ENCODE results near the gene HOXA1.

The HOXA1 gene

DNA sequence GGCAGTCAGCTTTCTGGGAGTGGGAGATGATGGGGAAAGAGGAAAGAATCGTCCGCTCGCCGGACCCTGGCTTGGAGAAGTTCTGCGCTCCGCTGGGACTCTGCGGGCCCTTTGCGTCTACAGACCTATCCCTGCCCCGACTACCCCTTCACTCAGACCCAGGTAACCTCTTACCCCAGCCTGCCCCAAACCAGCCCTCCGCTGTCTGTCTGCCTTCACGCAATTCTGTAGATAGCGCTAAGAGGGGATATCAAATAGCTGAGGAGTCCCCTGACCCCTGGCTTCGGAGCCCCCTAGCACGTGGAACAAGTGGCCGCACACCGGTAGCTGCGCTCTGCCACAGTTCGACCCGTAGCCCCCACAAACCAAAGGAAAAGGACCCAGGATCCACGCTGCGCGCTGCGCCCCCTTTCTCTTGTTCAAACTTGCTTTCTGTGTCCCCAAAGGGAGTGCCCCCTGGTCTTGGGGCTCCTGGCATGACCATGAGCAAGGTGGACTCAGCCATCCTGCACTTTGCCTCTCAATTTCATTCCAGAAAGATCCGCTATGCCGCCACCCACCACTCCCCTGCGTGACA is 27.8 kb upstream of the HOXA1 start:
- Histone ChIP-seq H3K36me3 (ENCODE audit: control insufficient read depth in 2 of 2, insufficient read depth in 2 of 2, low read length in 2 of 2) (peaks cover 0 to under 1% of the 10 kb centered on the region in 2 donors), H3K27me3 (ENCODE audit: control insufficient read depth in 1 of 2, insufficient read depth in 2 of 2, low read length in 2 of 2) (no peaks in the 10 kb centered on the region), H3K27ac (ENCODE audit: low read length) (peak overlapping the region; percentile 98), H3K9me3 (ENCODE audit: control insufficient read depth in 2 of 2, low read length in 2 of 2) (no peaks in the 10 kb centered on the region), H3K9ac (ENCODE audit: low read length in 2 of 2) (peak overlapping the region; percentile 91 to 93), H3K4me1 (ENCODE audit: control insufficient read depth, insufficient read depth, low read length) (peaks cover 80% of the 10 kb centered on the region), H3K4me3 (ENCODE audit: low read length in 2 of 2) (peak overlapping the region; percentile 64 to 93)

DNA sequence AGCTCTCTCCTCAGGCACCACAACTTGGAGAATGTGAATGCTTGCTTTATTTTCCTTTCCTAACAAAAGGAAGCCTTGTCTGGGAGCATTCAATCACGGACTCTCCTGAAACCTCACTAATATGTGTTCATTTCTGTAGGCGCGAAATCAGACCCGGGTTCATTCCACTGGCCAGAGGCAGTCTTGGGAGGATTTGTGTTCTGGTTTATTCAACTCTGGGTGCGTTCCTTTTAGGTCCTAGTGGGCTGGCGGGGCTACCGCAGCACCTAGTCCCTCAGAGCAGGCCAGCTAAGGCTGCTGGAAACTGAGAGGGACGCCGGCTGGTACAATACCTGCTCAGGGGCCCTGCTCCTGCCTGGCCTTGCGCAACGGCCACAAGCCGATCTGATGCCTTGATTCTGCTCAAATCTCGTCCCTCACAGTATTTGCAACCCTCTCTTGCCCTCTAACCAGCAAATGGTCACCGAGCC is 27.2 kb upstream of the HOXA1 start:
- Histone ChIP-seq H3K27me3 (ENCODE audit: control insufficient read depth in 1 of 2, insufficient read depth in 2 of 2, low read length in 2 of 2) (no peaks in the 10 kb centered on the region), H3K36me3 (ENCODE audit: control insufficient read depth in 2 of 2, insufficient read depth in 2 of 2, low read length in 2 of 2) (peaks cover 0 to 2% of the 10 kb centered on the region in 2 donors), H3K4me1 (ENCODE audit: control insufficient read depth, insufficient read depth, low read length) (peaks cover 76% of the 10 kb centered on the region), H3K9ac (ENCODE audit: low read length in 2 of 2) (peak overlapping the region; percentile 91 to 93), H3K9me3 (ENCODE audit: control insufficient read depth in 2 of 2, low read length in 2 of 2) (no peaks in the 10 kb centered on the region), H3K27ac (ENCODE audit: low read length) (peak overlapping the region; percentile 98), H3K4me3 (ENCODE audit: low read length in 2 of 2) (peak overlapping the region; percentile 64 to 93)

DNA sequence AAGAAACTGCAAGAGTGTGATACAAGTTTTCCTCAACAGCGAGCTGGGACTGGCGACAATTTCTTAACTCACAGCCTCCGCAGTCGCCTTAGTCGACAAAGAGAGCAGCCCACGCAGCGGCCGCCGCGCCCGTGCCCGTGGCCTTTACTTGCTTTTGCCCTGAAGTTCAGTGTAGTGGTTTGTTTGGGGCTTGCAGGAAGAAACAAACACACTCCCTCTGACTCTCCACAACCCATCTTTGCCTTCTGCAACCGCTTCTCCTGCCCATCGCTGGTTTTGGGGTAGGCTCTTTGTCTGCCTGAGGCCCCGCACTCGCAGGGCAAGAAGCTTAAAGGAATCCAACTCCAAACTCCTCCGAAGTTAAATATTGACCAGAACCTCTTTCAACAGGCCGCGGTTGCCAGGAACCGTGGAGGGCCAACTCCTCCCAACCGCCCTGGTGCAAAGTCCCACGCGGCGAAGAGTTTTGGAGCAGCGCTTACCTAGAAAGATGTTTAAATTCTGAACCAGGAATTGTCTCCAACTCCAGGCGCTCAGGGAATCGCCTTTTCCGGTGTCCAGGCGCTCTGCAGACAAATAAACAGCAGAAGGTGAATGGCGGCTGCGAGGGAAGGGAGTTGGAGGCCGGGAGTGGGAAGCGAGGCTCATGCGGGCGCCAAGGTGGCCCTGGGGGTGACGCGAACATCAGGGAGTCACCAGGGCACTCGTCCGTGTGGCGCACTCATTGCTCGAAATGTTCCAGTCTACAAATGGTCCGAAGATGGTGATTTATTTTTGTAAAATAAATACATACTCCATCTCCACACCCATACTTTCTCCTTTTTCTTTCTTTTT is 26.5 kb upstream of the HOXA1 start:
- H3K9ac ChIP-seq (ENCODE audit: low read length in 2 of 2), result peak overlapping the region; percentile 91 to 93
- no peaks in the 10 kb centered on the region for H3K9me3 ChIP-seq (ENCODE audit: control insufficient read depth in 2 of 2, low read length in 2 of 2)
- peak overlapping the region; percentile 64 to 93 for H3K4me3 ChIP-seq (ENCODE audit: low read length in 2 of 2)
- H3K27ac ChIP-seq (ENCODE audit: low read length), result peak overlapping the region; percentile 98
- H3K27me3 ChIP-seq (ENCODE audit: control insufficient read depth in 1 of 2, insufficient read depth in 2 of 2, low read length in 2 of 2), result no peaks in the 10 kb centered on the region
- H3K4me1 ChIP-seq (ENCODE audit: control insufficient read depth, insufficient read depth, low read length), result peaks cover 74% of the 10 kb centered on the region
- peaks cover 0 to 3% of the 10 kb centered on the region in 2 donors for H3K36me3 ChIP-seq (ENCODE audit: control insufficient read depth in 2 of 2, insufficient read depth in 2 of 2, low read length in 2 of 2)

DNA sequence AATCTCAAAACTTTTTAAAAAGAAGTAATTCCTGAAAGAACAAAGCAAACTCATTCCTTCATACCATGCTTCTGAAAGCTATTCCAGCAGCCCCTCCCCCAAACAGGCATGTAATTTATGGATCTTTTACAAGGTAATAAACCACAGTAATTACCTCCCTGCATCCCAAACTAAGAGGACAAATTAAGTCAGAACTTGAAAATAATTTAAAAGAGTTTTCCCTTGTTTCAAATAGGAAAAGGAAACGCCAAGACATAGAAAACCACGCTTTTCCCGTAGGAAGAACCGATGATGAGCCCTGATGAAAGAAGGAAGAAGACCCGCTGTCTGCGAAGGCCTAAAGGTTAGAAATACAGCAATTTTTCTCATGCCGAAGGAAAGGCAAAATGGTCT is 25.9 kb upstream of the HOXA1 start:
- Histone ChIP-seq H3K36me3 (ENCODE audit: control insufficient read depth in 2 of 2, insufficient read depth in 2 of 2, low read length in 2 of 2) (peaks cover 0 to 3% of the 10 kb centered on the region in 2 donors), H3K27ac (ENCODE audit: low read length) (peak overlapping the region; percentile 98), H3K4me3 (ENCODE audit: low read length in 2 of 2) (peak overlapping the region; percentile 64 to 93), H3K9me3 (ENCODE audit: control insufficient read depth in 2 of 2, low read length in 2 of 2) (no peaks in the 10 kb centered on the region), H3K4me1 (ENCODE audit: control insufficient read depth, insufficient read depth, low read length) (peaks cover 70% of the 10 kb centered on the region), H3K27me3 (ENCODE audit: control insufficient read depth in 1 of 2, insufficient read depth in 2 of 2, low read length in 2 of 2) (no peaks in the 10 kb centered on the region), H3K9ac (ENCODE audit: low read length in 2 of 2) (peak overlapping the region; percentile 91 to 93)

DNA sequence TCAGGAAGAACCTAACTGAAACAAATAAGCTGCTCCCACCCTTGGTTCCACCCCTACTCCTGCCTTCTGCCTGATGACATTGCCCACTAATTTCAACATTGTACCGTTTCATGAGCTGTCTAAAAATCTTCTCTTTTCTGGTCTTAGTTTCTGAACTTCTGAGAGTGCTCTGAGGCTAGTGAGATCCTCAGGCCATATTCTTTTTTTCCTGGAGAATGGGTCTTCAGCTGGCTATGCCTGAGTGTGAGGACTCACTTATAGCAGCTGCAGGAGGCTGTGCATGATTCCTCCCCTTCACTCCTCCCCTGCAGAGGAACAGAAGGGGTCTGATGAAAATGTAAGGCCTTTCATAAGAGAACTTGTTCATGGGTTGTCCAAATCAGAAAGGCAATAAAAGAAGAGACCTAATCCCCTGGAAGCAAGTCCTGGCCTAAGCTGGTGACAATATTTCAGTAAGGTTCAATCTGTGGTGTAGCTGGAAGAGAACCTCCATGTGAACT is 23.7 kb upstream of the HOXA1 start:
- Histone ChIP-seq H3K4me1 (ENCODE audit: control insufficient read depth, insufficient read depth, low read length) (peaks cover 49% of the 10 kb centered on the region), H3K36me3 (ENCODE audit: control insufficient read depth in 2 of 2, insufficient read depth in 2 of 2, low read length in 2 of 2) (peaks cover 0 to 3% of the 10 kb centered on the region in 2 donors), H3K9ac (ENCODE audit: low read length in 2 of 2) (peak overlapping the region; percentile 48 to 91), H3K27me3 (ENCODE audit: control insufficient read depth in 1 of 2, insufficient read depth in 2 of 2, low read length in 2 of 2) (no peaks in the 10 kb centered on the region), H3K9me3 (ENCODE audit: control insufficient read depth in 2 of 2, low read length in 2 of 2) (no peaks in the 10 kb centered on the region), H3K27ac (ENCODE audit: low read length) (peak overlapping the region; percentile 98), H3K4me3 (ENCODE audit: low read length in 2 of 2) (peak overlapping the region; percentile 64 to 93)

DNA sequence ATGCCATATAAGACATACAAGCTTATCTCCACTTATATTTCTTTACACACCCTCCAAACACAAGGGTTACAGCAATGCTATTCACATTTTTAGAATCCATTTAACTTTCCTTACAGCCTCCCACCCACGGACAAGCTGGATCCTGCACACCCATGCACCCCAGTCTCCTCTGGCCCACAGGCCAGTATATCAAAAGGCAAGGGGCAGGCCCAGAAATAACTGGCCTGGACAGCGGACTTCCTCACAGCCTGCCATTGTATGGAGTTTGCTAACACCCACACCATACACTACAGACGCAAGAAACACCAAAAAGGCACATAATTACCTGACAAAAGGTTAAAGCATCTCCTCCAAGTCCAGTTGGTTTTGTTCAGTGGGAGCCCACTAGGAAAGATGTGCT is 22.8 kb upstream of the HOXA1 start:
- H3K9ac ChIP-seq (ENCODE audit: low read length in 2 of 2), result peak overlapping the region; percentile 91 to 96
- peaks cover 0 to 3% of the 10 kb centered on the region in 2 donors for H3K36me3 ChIP-seq (ENCODE audit: control insufficient read depth in 2 of 2, insufficient read depth in 2 of 2, low read length in 2 of 2)
- H3K27me3 ChIP-seq (ENCODE audit: control insufficient read depth in 1 of 2, insufficient read depth in 2 of 2, low read length in 2 of 2), result no peaks in the 10 kb centered on the region
- peaks cover 44% of the 10 kb centered on the region for H3K4me1 ChIP-seq (ENCODE audit: control insufficient read depth, insufficient read depth, low read length)
- H3K4me3 ChIP-seq (ENCODE audit: low read length in 2 of 2), result peak overlapping the region; percentile 77 to 93
- peak overlapping the region; percentile 98 for H3K27ac ChIP-seq (ENCODE audit: low read length)
- H3K9me3 ChIP-seq (ENCODE audit: control insufficient read depth in 2 of 2, low read length in 2 of 2), result no peaks in the 10 kb centered on the region

DNA sequence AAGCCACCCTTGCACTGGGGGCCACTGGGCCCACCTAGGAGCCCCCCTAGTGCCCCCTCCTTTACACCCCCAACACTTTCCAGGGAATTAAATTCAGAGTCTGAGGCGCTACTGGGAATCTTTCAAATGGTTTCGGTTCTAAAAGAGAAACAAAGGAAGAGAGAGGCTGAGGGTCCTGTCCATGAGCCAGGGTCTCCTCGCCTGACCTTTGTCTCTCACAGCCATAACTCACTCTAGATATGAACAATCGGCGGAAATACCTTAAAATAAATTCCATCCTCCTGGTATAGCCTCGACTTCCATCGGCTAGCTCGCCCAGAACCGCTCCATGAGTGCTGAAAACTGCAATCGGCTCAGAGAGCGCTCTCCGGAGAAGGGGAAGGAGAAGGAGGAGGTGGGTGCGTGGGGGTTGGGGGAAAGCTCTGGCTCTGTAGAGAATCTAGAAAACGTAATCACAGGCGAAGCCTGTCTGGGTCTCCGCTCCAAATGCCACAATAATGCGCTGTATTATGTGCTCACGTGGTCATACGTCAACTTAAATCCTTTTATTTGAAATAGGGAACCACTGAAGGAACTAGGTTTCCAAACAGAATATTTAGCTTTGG is 22.2 kb upstream of the HOXA1 start:
- no peaks in the 10 kb centered on the region for H3K9me3 ChIP-seq (ENCODE audit: control insufficient read depth in 2 of 2, low read length in 2 of 2)
- no peaks in the 10 kb centered on the region for H3K27me3 ChIP-seq (ENCODE audit: control insufficient read depth in 1 of 2, insufficient read depth in 2 of 2, low read length in 2 of 2)
- peak overlapping the region; percentile 77 to 93 for H3K4me3 ChIP-seq (ENCODE audit: low read length in 2 of 2)
- peaks cover 41% of the 10 kb centered on the region for H3K4me1 ChIP-seq (ENCODE audit: control insufficient read depth, insufficient read depth, low read length)
- peak overlapping the region; percentile 91 to 96 for H3K9ac ChIP-seq (ENCODE audit: low read length in 2 of 2)
- H3K36me3 ChIP-seq (ENCODE audit: control insufficient read depth in 2 of 2, insufficient read depth in 2 of 2, low read length in 2 of 2), result peaks cover 0 to 3% of the 10 kb centered on the region in 2 donors
- peak overlapping the region; percentile 98 for H3K27ac ChIP-seq (ENCODE audit: low read length)

DNA sequence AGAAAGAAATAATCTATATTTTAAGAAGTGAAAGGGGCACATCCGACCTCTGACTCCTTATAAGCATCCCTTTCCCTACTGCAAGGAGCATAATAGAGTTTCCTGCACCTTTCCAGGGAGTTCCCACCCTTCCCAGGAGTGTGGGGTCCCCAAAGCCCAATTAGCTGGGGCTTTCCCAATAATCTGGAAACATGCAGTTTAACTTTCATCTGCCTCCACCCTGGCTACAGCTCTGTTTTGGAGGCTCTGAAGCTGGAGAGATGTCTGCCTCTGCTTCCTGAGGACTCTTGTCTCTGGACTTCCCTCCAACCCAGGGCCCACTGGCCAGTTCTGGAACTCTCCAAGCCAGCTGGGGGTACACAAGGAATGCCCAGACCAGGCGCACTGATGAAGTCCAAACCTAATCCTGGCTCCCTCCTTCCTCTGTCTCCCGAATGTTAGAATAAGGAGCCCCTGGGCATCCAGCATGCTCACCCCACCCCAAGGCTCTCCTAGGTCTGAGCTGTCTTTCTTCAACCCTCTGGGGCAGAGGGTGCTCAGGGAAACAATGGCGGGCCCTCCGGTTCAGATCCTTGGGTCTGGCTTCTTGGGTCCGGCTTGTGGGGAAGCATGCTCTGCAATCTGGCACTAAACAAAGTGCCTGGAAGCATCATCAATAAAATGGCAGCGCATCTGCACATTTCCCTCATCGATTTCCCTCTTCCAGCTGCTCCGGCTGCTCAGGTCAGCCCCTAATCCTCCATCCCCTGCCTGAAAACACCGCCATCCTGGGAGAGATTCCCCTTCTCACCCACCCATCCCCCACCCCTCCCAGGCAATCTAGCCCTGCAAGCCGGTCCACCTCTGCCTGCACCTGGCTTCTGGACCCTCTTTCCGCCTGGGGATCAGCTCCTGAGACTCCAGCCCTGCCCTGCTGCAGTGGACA is 21.4 kb upstream of the HOXA1 start:
- Histone ChIP-seq H3K9ac (ENCODE audit: low read length in 2 of 2) (peak overlapping the region; percentile 91 to 96), H3K4me3 (ENCODE audit: low read length in 2 of 2) (peak overlapping the region; percentile 77 to 93), H3K4me1 (ENCODE audit: control insufficient read depth, insufficient read depth, low read length) (peaks cover 40% of the 10 kb centered on the region)

DNA sequence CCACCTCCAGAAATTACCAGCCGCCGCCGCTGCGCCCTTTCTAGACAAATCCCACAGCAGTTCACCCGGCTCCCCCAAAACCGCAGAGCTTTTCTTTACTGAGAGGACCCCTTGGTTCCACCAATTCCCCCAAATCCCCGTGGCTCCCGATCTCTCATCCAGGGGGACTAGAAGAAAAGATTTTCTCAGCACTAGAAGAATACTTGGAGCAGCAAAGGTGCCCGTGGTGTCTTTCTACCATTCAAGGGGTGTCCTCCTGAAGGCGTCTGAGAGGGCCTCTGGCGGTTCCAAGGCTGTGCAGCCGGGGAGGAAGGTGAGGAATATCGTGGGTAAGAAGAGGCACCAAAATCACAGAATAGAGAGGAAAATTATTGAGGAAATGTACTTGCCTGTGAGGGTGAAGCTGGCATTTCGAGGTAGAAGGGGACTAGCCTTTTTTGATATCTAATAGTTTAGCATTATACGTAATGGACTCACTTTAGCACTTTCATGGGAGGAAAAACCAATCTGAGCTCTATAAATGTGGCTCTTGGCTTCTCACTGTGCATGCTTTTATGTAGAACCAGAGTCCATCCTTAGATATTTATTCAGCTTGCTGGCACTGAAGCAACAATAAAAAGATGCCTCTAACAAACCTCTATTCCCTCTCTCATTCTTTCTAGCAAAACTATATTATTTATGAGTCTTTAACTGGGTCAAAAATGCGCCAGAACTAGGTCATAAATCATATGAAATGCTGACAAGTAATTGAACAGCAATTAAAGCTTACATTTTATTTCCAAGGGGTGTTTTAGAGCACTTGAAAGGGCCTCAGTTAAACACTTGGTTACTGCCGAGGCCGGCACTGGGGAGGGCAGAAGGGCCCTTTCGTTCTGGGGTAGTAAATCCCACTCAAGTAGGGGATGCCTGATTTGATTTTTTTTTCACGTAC is 20.5 kb upstream of the HOXA1 start:
- Histone ChIP-seq H3K27me3 (ENCODE audit: control insufficient read depth in 1 of 2, insufficient read depth in 2 of 2, low read length in 2 of 2) (no peaks in the 10 kb centered on the region), H3K36me3 (ENCODE audit: control insufficient read depth in 2 of 2, insufficient read depth in 2 of 2, low read length in 2 of 2) (peaks cover 0 to 3% of the 10 kb centered on the region in 2 donors), H3K27ac (ENCODE audit: low read length) (peak overlapping the region; percentile 98), H3K9ac (ENCODE audit: low read length in 2 of 2) (peak overlapping the region; percentile 91 to 96), H3K4me1 (ENCODE audit: control insufficient read depth, insufficient read depth, low read length) (peaks cover 45% of the 10 kb centered on the region), H3K9me3 (ENCODE audit: control insufficient read depth in 2 of 2, low read length in 2 of 2) (no peaks in the 10 kb centered on the region), H3K4me3 (ENCODE audit: low read length in 2 of 2) (peak overlapping the region; percentile 77 to 93)

More for the DNA sequence above, 21.4 kb upstream of the HOXA1 start:
- Histone ChIP-seq H3K27me3 (ENCODE audit: control insufficient read depth in 1 of 2, insufficient read depth in 2 of 2, low read length in 2 of 2) (no peaks in the 10 kb centered on the region), H3K9me3 (ENCODE audit: control insufficient read depth in 2 of 2, low read length in 2 of 2) (no peaks in the 10 kb centered on the region), H3K36me3 (ENCODE audit: control insufficient read depth in 2 of 2, insufficient read depth in 2 of 2, low read length in 2 of 2) (peaks cover 0 to 3% of the 10 kb centered on the region in 2 donors), H3K27ac (ENCODE audit: low read length) (peak overlapping the region; percentile 98)
